NCI-H524 (cell line): ENCODE results near the gene GRIP1.

Source experiments
- DNase-seq, 2 experiments: peaks; one replicate each; lab custom pipeline; 2025; lab: John Stamatoyannopoulos, UW

Gene GRIP1

GRCh38 chr12:66380769-66381535 is 297.9 kb downstream of the GRIP1 start:
- DNase-seq = no peak

- DNase-seq = no peak
These were observed 299.3 kb downstream of the GRIP1 start for GRCh38 chr12:66379616-66380015.

DNA sequence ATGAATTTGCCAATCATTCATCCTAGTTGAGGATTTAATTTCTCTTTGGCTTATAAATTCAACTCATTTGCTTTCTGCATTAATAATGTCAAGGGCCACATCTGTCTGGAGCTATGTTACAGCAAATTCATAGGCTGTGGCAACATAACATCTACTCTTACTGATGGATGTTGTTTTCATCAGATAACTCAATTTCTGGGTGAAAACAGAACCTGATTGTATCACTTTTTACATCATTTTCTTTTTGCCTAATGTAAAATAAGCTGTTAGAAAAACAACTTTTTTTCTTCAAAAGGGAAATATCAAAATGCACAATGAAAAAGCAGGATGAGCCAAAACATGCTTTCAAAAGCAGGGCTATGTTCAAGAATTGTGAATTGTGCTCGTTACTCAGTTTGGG is 303.3 kb downstream of the GRIP1 start:
- DNase-seq = no peak

DNA sequence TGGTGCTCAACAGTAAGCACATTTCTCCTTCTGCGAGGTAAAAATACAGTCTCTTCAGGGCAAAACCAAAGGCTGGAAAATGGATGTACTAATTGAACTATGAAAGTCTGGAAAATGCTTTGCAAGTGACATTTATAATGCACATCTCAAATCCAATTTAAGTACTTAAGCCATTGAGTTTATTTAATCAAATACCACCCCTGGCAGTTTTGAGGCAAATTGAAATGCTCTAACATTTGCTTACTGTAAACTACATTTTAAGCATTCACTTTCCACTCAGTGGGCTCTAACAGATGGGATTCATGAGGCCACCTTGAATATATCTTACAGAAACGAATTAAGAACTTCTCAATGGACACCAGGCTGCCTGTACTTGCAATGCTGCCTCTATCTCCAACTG is 306.9 kb downstream of the GRIP1 start:
- no peak for DNase-seq

DNA sequence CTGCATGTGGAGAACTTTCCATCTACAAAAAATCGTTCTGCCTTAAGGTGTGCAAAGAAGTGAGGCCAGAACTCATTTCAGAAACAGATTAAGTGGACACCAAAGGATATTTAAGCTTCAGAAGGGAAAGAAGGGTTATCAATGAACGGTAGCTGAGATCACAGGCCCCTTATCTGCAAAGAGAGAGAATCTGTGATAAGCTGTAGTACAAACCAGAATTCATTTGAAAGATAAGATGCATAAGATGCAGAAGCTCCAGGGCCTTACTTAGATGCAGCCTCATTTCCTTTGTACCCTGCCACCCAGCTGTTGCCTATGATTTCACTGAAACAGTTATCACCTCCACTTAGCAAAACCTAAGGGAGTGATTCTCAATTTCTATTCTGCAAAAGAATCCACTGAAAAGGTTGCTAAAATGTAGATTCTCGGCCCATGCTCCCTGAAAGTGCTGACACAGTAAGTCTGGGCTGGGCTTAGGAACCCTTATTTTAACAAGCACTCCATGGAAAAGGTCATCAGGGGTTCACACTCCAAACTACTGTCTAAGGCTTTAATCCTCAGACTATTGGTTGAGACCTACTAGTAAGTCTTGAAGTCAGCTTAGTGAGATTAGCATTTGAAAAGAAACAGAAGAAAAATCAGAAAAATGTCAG is 311.7 kb downstream of the GRIP1 start:
- no peak for DNase-seq

GRCh38 chr12:66365718-66366490 is 313.0 kb downstream of the GRIP1 start:
- DNase-seq = no peak

GRCh38 chr12:66361703-66362102 is 317.2 kb downstream of the GRIP1 start:
- DNase-seq = no peak

DNA sequence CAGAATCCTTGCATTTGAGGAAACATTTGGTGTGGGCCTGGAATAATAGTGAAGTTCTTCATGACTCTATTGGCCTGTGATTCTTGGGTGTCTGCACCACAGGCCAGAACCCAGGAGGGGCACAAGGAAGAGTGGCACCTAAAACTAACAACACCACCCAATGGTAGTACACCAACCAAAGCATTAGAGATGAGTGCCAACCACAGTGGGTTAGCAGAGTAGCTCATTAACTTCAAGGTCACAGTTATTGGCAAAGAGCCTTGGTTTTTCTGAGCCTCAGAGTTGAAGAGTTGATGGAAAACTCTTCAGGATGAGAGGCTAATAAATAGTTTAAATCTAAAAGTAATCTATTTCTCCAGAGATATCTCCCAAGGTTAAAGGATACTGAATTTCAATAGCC is 319.6 kb downstream of the GRIP1 start:
- DNase-seq = no peak

- no peak for DNase-seq
These were observed 324.6 kb downstream of the GRIP1 start for GRCh38 chr12:66354291-66354690.

DNA sequence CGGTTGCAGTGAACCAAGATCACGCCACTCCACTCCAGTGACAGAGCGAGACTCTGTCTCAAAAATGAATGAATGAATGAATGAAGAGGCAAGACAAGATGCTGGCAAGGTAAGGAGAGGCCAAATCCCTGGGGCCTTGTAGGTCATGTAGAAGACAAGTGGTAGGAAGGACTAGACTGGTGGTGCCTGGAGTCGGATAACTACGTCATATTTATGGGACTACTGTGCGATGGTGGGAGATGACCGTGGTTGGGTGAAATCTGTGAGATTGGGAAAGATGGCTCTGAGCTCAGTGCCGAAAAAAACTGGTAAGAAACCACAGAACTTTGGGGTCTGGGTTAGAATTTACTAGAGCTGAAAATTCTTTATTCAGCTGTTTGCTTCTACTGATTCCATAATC is 326.0 kb downstream of the GRIP1 start:
- DNase-seq = no peak

DNA sequence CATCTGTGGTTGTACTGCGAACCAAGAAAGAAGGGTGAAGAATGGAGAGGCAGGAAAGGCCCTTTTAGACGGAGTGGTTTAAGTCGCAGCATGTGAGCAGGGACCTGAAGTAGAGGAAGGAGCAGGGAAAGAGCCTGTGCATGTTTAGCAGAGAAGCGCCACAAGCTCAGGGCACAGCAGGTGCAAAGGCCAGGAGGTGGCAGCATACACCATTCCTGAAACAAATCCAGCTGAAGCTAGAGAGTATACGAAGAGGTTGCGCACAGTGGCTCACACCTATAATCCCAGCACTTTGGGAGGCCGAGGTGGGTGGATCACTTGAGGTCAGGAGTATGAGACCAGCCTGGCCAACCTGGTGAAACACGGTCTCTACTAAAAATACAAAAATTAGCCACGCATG is 326.7 kb downstream of the GRIP1 start:
- DNase-seq = peak in 1 of 2 experiments; percentile 57

GRCh38 chr12:66351301-66351700 is 327.6 kb downstream of the GRIP1 start:
- no peak for DNase-seq

- DNase-seq = no peak
These were observed 332.9 kb downstream of the GRIP1 start for GRCh38 chr12:66345956-66346355.

DNA sequence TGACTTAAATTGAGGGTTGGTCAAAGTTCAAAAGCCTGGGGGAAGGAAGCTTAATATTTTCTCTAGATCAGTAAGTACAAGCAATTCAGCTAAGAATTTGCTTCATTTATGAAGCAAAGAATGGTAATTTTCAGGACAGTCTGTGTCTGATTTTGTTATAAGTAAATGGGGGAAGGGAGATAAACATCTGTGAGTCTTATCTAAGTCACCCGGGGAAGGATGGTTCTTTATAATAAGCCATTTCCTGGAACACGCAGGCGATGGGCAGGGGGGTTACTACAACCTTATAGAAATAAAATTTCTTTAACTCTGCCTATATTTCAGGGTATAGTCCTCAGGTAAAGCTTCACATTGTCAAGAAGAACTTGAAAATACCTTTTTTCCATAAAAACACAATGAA is 333.7 kb downstream of the GRIP1 start:
- DNase-seq = no peak

DNA sequence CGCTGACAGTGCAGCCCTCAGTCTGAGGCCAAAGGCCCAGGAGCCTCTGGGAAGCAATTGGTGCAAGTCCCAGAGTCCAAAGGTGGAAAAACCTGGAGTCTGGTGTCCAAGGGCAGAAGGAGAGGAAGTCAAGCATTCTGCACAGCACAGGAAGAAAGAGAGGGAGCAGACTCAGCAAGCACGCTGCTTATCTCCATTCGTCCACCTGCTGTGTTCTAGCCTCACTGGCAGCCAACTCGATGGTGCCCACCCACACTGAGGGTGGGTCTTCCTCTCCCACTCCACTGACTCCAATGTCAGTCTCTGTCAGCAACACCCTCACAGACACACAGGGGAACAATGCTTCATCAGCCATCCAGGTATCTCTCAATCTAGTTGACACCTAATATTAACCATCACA is 337.8 kb downstream of the GRIP1 start:
- DNase-seq = no peak

DNA sequence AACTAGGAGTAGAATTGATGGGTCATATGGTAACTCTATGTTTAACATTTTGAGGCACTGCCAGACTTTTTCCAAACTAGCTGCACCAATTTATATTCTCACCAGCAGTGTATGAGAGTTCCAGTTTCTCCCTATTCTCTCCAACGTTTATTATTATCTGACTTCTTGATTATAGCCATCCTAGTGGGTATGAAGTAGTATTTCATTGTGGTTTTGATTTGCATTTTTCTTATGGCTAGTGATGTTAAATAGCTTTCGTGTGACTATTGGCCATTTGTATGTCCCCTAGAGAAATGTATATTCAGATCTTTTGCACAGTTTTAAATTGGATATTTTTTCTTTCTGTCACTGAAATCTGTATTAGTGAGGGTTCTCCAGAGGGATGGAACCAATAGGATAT is 338.7 kb downstream of the GRIP1 start:
- no peak for DNase-seq

DNA sequence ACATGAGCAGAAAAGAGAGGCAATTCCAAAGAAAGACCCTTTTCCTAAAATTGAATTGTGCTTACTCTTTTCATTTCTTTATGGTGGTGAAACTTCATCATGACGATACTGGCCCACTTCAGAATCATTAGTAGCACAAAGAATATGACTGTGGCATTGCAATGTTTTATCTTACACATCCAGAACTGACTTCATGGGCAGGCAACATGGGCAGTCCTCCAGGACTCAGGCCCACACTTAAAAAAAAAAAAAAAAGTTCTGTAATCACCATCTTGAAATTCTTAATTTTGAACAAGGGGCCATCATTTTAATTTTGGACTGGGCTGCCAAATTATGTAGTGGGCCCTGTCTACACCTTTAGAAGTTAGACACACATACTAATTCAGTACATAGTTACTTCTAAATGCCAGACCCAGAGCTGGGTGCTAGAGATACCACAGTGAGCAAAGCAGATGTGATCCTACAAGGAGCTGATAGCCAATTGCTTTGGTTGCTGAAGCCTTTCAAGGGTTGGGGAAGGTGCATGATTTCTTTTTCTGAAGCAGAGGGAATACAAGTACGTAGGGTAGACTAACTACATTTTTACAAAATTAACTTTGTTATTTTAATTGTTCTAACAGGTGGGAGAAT is 341.4 kb downstream of the GRIP1 start:
- no peak for DNase-seq

DNA sequence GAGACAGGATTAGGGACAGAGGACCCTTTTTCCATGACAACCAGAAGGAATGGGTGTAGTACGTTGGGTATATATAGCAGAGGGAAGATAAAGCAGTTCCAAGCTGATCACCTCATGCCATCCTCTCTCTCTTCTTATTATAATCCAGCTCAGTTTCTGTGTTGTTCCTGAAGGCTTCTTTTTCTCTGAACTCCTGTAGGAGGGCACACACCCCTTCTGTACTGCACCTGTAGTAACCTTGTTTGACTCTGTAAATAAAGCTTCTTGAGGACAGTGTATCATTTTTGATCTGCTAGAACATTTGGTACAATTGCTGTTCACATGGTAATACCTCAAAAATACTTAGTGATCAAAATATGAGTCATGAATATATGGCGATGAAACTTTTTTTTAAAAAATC is 343.1 kb downstream of the GRIP1 start:
- DNase-seq = no peak

DNA sequence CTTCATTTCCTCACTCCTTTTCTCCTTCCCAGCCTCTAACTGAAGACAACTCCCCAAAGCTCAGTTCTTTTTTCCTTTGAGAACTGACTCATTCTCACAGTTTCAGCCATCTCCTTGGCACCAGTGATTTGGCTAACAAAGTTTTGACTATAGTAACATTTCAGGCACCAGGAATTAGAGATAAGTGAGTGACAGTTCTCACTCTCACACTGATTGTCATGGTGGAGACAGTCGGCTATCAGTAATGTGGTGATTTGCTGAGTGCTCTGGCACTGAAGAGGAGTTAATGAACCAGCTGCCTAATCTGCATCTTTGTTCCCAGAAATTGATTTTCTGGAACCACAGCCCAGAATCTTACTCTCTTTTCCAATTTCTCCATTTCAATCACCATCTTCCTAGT is 347.1 kb downstream of the GRIP1 start:
- DNase-seq = no peak

GRCh38 chr12:66331016-66331415 is 347.9 kb downstream of the GRIP1 start:
- no peak for DNase-seq

GRCh38 chr12:66329941-66330340 is 348.9 kb downstream of the GRIP1 start:
- DNase-seq = no peak

- no peak for DNase-seq
These were observed 355.9 kb downstream of the GRIP1 start for GRCh38 chr12:66323017-66323416.

- DNase-seq = no peak
These were observed 357.4 kb downstream of the GRIP1 start for GRCh38 chr12:66321435-66321834.
